Fibroblast of the aortic adventitia (primary cell): ENCODE measurements around the gene GABRA5. TPM values are rescaled to one million over a fixed set of nuclear protein-coding genes. Genes with fewer than 3 reads are reported as not detected.

Experiments used
- DNase-seq: peaks from one replicate; pipeline ENCODE4 v3.0.0-alpha.2; 2010; ENCODE audit warnings: low read depth
- H3K4me3 ChIP-seq: 2 replicates; pipeline ENCODE4 v1.5.1; 2011; ENCODE audit warnings: low read depth, mild to moderate bottlenecking, control low read depth, low read length, moderate library complexity
- CTCF ChIP-seq: IDR thresholded peaks from 2 replicates; pipeline ENCODE4 v1.5.1; 2011; ENCODE audit warnings: mild to moderate bottlenecking, low read length, control low read depth, inconsistent platforms; ENCODE audit not compliant: insufficient read depth
- total RNA-seq: library from RNA; depleted of rRNA; stranded (reverse); fragments of >200 nt; gene quantifications from 2 replicates; pipeline ENCODE4 v1.2.3, GENCODE V29; 2012; ENCODE audit warnings: low replicate concordance

GABRA5 gene
- total RNA-seq, 1 donor = not detected

GRCh38 chr15:26934848-26935247 is 68.0 kb downstream of the GABRA5 start:
- DNase-seq = no peak
- no peak overlapping the region for H3K4me3 ChIP-seq
- no peak for TF ChIP-seq CTCF

GRCh38 chr15:26935322-26935721 is 68.5 kb downstream of the GABRA5 start:
- DNase-seq = no peak
- no peak for TF ChIP-seq CTCF
- H3K4me3 ChIP-seq = no peak overlapping the region

GRCh38 chr15:26936502-26936901 is 69.6 kb downstream of the GABRA5 start:
- no peak overlapping the region for H3K4me3 ChIP-seq
- no peak for DNase-seq
- TF ChIP-seq CTCF = no peak

GRCh38 chr15:26937134-26937533 is 70.3 kb downstream of the GABRA5 start:
- H3K4me3 ChIP-seq = no peak overlapping the region
- no peak for TF ChIP-seq CTCF

GRCh38 chr15:26939398-26939797 is 72.5 kb downstream of the GABRA5 start:
- TF ChIP-seq CTCF = no peak
- DNase-seq = no peak
- no peak overlapping the region for H3K4me3 ChIP-seq

More at GRCh38 chr15:26937134-26937533, 70.3 kb downstream of the GABRA5 start:
- DNase-seq = no peak

GRCh38 chr15:26941489-26941888 is 74.6 kb downstream of the GABRA5 start:
- no peak overlapping the region for H3K4me3 ChIP-seq
- no peak for DNase-seq
- no peak for TF ChIP-seq CTCF

- no peak for DNase-seq
- no peak overlapping the region for H3K4me3 ChIP-seq
- no peak for TF ChIP-seq CTCF
Measured at GRCh38 chr15:26943866-26944265, 77.0 kb downstream of the GABRA5 start.
